GM12878 (cell line): Measurements from ENCODE around the gene CBR4. TPM values are rescaled to one million over a fixed set of nuclear protein-coding genes. Genes with fewer than 3 reads are reported as not detected.

Experiments used
- ATAC-seq: fragments of 200-7000 bp; cut with Tn5 transposase; 3 replicates; pipeline ENCODE4 v1.9.1; 2020; ENCODE audit warnings: mild to moderate bottlenecking, moderate library complexity
- BruUV-seq: library from RNA; stranded (reverse); fragments of 400-500 nt; replicated peaks from 2 replicates; lab custom pipeline; 2021; lab: Mats Ljungman, UMichigan
- CTCF ChIA-PET: fragments of 300-600 bp; sonication (Branson Sonifier 250); formaldehyde crosslinking; extraction: SDS; loops from one replicate; lab custom pipeline; 2021; ENCODE audit warnings: inconsistent platforms; lab: Yijun Ruan, JAX
- POLR2A ChIA-PET: fragments of 350-600 bp; formaldehyde crosslinking; extraction: SDS; loops from one replicate; lab custom pipeline; 2021; ENCODE audit warnings: inconsistent platforms; lab: Charles Lee
- RAD21 ChIA-PET: fragments of 300-600 bp; sonication (Branson Sonifier 250); formaldehyde crosslinking; loops from one replicate; lab custom pipeline; 2023; ENCODE audit warnings: antibody characterized with exemption; ENCODE audit not compliant: unreplicated experiment; lab: Charles Lee
- SMC1A ChIA-PET: fragments of 300-600 bp; sonication (Branson Sonifier 250); formaldehyde crosslinking; loops from one replicate; lab custom pipeline; 2023; ENCODE audit not compliant: unreplicated experiment, uncharacterized antibody; lab: Charles Lee
- DNase-seq: peaks from one replicate; pipeline ENCODE4 v3.0.0-alpha.2; 2011; ENCODE audit warnings: low read depth, low spot score
- FAIRE-seq: peaks from 3 replicates; lab custom pipeline; 2011; peaks lifted over from hg19 to GRCh38; lab: Jason Lieb, UNC
- H2AFZ ChIP-seq: 2 replicates; pipeline ENCODE4 v1.6.0; 2011; ENCODE audit warnings: low read depth, low read length, control low read depth; ENCODE audit not compliant: control insufficient read depth
- H3K27ac ChIP-seq: 2 replicates; pipeline ENCODE4 v1.5.1; 2011; ENCODE audit warnings: control low read depth; ENCODE audit not compliant: control insufficient read depth, insufficient read depth
- H3K27me3 ChIP-seq, 2 experiments: replicated peaks in 1 of 2; 2 replicates each; pipeline versions ENCODE4 v1.6.0 to v1.6.1; 2011; ENCODE audit warnings: low read length in 1 of 2; ENCODE audit not compliant: control insufficient read depth in 2 of 2, insufficient read depth in 2 of 2
- H3K36me3 ChIP-seq, 2 experiments: 2 replicates each; pipeline ENCODE4 v1.5.1; 2011; ENCODE audit warnings: low read length in 1 of 2; ENCODE audit not compliant: control insufficient read depth in 2 of 2, insufficient read depth in 2 of 2
- H3K4me1 ChIP-seq: 2 replicates; pipeline ENCODE4 v1.6.1; 2011; ENCODE audit warnings: mild to moderate bottlenecking, low read length, moderate library complexity, mixed read lengths; ENCODE audit not compliant: control insufficient read depth, insufficient read depth
- H3K4me2 ChIP-seq: 2 replicates; pipeline ENCODE4 v1.6.0; 2011; ENCODE audit warnings: control low read depth; ENCODE audit not compliant: control insufficient read depth, insufficient read depth
- H3K4me3 ChIP-seq: fragments of 200-600 bp; sonication (generic); 2 replicates; pipeline ENCODE4 v1.5.1; 2016
- H3K79me2 ChIP-seq: 2 replicates; pipeline ENCODE4 v1.6.0; 2011; ENCODE audit warnings: low read length; ENCODE audit not compliant: control insufficient read depth, insufficient read depth
- H3K9ac ChIP-seq: 2 replicates; pipeline ENCODE4 v1.8.0; 2011; ENCODE audit warnings: low read length, control low read depth, mixed read lengths; ENCODE audit not compliant: control insufficient read depth, insufficient read depth
- H3K9me3 ChIP-seq: replicated peaks from 3 replicates; pipeline ENCODE4 v1.5.1; 2011; ENCODE audit warnings: mild to moderate bottlenecking, low read length; ENCODE audit not compliant: control insufficient read depth, insufficient read depth
- H4K20me1 ChIP-seq: 2 replicates; pipeline ENCODE4 v1.6.0; 2011; ENCODE audit not compliant: control insufficient read depth, insufficient read depth
- CEBPZ ChIP-seq: fragments of 150-350 bp; IDR thresholded peaks from 2 replicates; pipeline ENCODE4 v1.6.1; 2016; ENCODE audit warnings: low read depth, low read length
- CREB1 ChIP-seq: IDR thresholded peaks from 2 replicates; pipeline ENCODE4 v1.6.1; 2012; ENCODE audit warnings: low read depth, mild to moderate bottlenecking, inconsistent platforms
- CTCF ChIP-seq, 3 experiments: IDR thresholded peaks in 2 of 3; conservative IDR thresholded peaks in 1 of 3; 2 replicates each; pipeline ENCODE4 v1.5.1; 2011; ENCODE audit warnings: low read depth in 3 of 3, low read length in 3 of 3, mild to moderate bottlenecking in 3 of 3, control low read depth in 2 of 3, moderate library complexity in 2 of 3, inconsistent platforms in 1 of 3, mixed read lengths in 1 of 3; ENCODE audit not compliant: control insufficient read depth in 2 of 3, insufficient read depth in 1 of 3; ENCODE audit errors: extremely low read depth in 1 of 3
- LARP7 ChIP-seq: fragments of 450-650 bp; IDR thresholded peaks from 2 replicates; pipeline ENCODE4 v1.6.1; 2017; ENCODE audit warnings: mild to moderate bottlenecking
- POLR2AphosphoS5 ChIP-seq: IDR thresholded peaks from 2 replicates; pipeline ENCODE4 v1.6.1; 2011; ENCODE audit warnings: mild to moderate bottlenecking, low read length, inconsistent platforms
- RAD21 ChIP-seq: IDR thresholded peaks from 2 replicates; pipeline ENCODE4 v1.6.1; 2011; ENCODE audit warnings: mild to moderate bottlenecking, low read depth, low read length, moderate library complexity; ENCODE audit not compliant: insufficient read depth
- RELB ChIP-seq: fragments of 450-650 bp; IDR thresholded peaks from 2 replicates; pipeline ENCODE4 v1.6.1; 2017; ENCODE audit warnings: low read depth, mild to moderate bottlenecking, moderate library complexity
- YBX1 ChIP-seq: fragments of 450-650 bp; IDR thresholded peaks from 2 replicates; pipeline ENCODE4 v1.6.1; 2016; ENCODE audit warnings: antibody characterized with exemption
- ZBED1 ChIP-seq: IDR thresholded peaks from 2 replicates; pipeline ENCODE4 v1.6.1; 2016; ENCODE audit warnings: borderline replicate concordance
- WGBS: methylation state at CpG from one replicate; pipeline ENCODE4 v1.1.6; 2016; ENCODE audit warnings: low lambda C conversion rate; ENCODE audit not compliant: insufficient replicate concordance, insufficient coverage; ENCODE audit errors: missing lambda C conversion rate; 5-methylcytosine and 5-hydroxymethylcytosine counted together
- in situ Hi-C: fragments of 300-500 bp; cut with MboI; formaldehyde crosslinking; loops from 9 replicates; pipeline ENCODE4 v1.14.3; 2018; ENCODE audit warnings: mixed read lengths
- intact Hi-C: fragments of 100-400 bp; cut with micrococcal nuclease; formaldehyde crosslinking; loops from one replicate; pipeline ENCODE4 v1.14.2; 2022; ENCODE audit not compliant: unreplicated experiment
- polyA plus RNA-seq, 11 experiments: library from polyadenylated mRNA; depleted of rRNA in 4 of 11; unstranded in 6 of 11; stranded (reverse) in 5 of 11; fragments of >200 nt; fragmentation: Nextera tagmentation in 4 of 11; fragmentation: Illumina TruSeq in 1 of 11; extraction: Ambion mirVana in 4 of 11; extraction: Trizol in 1 of 11; gene quantifications; 1 replicate in 1 of 11; 2 replicates in 10 of 11; pipeline versions ENCODE4 v1.2.1 to v1.2.3, GENCODE V29; 2011 to 2016; ENCODE audit warnings: inconsistent platforms in 2 of 11, missing spikeins in 2 of 11, low read depth in 1 of 11
- total RNA-seq, 4 experiments: library from RNA; depleted of rRNA in 3 of 4; stranded (reverse); fragments of >200 nt in 3 of 4; fragmentation: Illumina TruSeq in 1 of 4; extraction: Trizol in 1 of 4; gene quantifications; 2 replicates each; pipeline versions ENCODE4 v1.2.1 to v1.2.3, GENCODE V29; 2013 to 2021

The CBR4 gene
- total and polyA plus RNA-seq, 10 of the 15 experiments (the other 5 are each of a cell fraction or from before 2014, with no cell fraction given): 17.3 to 38.8 (median 24.8) TPM

GRCh38 chr4:168995537-168996295 lies 14.3 kb downstream of the CBR4 start:
- H3K4me2 ChIP-seq: no peak overlapping the region
- ChIA-PET RAD21 (interaction anchor here (0.7 to 2.7 kb wide), 5 partner anchors 27 to 571 kb away, joined by 3 to 8 read pairs (median 3); no protein-coding TSS in a partner anchor), SMC1A (interaction anchor here (0.9 to 6.6 kb wide), 3 partner anchors 13 to 74 kb away, joined by 3 to 47 read pairs (median 6); partner anchors contain the start of gene CBR4), CTCF (interaction anchor here (0.6 to 4.0 kb wide), 8 partner anchors 11 to 490 kb away, joined by 3 to 30 read pairs (median 3); no protein-coding TSS in a partner anchor), POLR2A (interaction anchor here (1.2 kb wide), 1 partner anchor 14 kb away, joined by 3 read pairs; the partner anchor contains the start of gene CBR4)
- BruUV-seq: no TSS peak
- no peak overlapping the region for H2AFZ ChIP-seq
- H3K4me3 ChIP-seq: no peak overlapping the region
- H3K79me2 ChIP-seq: no peaks in the 10 kb centered on the region; the same call in none of the 2 replicates
- intact Hi-C loops: no loop called here
- no peak overlapping the region for H3K9ac ChIP-seq
- ATAC-seq (peak; percentile 38; the same call in 1 of the 3 replicates), DNase-seq (no peak), FAIRE-seq (no peak)
- WGBS: 0% methylated on average over 2 of the region's 2 CpGs
- H3K27me3 ChIP-seq: no peaks in the 10 kb centered on the region
- H3K27ac ChIP-seq: no peak overlapping the region
- in situ Hi-C loops: no loop called here
- H3K36me3 ChIP-seq: peaks cover 1 to 6% of the 10 kb centered on the region in 2 experiments; a peak in 2 of 4 replicates
- no peaks in the 10 kb centered on the region for H3K4me1 ChIP-seq
- TF ChIP-seq RELB: no peak
- peak in 1 of 3 experiments; percentile 14; a peak in 1 of 6 replicates for TF ChIP-seq CTCF (IDR thresholded peaks at IDR 0.05 in 2 of 3, conservative IDR thresholded peaks at IDR 0.05 in 1 of 3; ENCODE audit: control insufficient read depth in 2 of 3, extremely low read depth in 1 of 3, insufficient read depth in 1 of 3, low read depth in 3 of 3, low read length in 3 of 3)
- peak; percentile 38; the same call in 1 of the 2 replicates for TF ChIP-seq RAD21
- no peak for TF ChIP-seq LARP7
- no peak for TF ChIP-seq ZBED1
- TF ChIP-seq YBX1: no peak
- TF ChIP-seq CREB1: no peak
- TF ChIP-seq CEBPZ: no peak
- TF ChIP-seq POLR2AphosphoS5: no peak
- H3K9me3 ChIP-seq: no peaks in the 10 kb centered on the region
- H4K20me1 ChIP-seq: no peaks in the 10 kb centered on the region
